ENCODE data around the gene LTBP1.
"Not testable (repeated sequence)": the region's sequence is repeated elsewhere in the genome, so short reads cannot be mapped to it uniquely, and the experiment has no call there.

Gene LTBP1

DNA sequence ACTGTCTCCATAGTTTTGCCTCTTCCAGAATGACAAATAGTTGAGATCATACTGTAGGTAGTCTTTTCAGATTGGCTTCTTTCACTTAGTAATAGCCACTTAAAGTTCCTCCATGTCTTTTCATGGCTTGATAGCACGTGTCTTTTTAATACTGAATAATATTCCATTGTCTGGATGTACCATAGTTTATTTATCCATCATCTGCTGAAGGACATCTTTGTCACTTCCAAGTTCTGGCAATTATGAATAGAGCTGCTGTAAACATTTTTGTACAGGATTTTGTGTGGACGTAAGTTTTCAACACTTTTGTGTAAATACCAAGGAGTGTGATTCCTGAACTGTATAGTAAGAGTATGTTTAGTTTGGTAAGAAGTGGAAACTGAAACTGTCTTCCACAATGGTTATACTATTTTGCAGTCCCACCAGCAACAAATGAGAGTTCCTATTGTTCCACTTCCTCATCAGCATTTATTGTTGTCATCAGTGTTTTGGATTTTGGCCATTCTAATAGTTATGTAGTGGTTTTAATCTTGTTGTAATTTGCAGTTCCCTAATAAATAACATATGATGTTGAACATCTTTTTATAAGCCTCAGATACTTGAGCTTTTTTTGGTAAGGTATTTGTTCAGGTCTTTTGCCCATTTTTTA is 18.9 kb downstream of the LTBP1 start:
- DNase-seq = no peak

DNA sequence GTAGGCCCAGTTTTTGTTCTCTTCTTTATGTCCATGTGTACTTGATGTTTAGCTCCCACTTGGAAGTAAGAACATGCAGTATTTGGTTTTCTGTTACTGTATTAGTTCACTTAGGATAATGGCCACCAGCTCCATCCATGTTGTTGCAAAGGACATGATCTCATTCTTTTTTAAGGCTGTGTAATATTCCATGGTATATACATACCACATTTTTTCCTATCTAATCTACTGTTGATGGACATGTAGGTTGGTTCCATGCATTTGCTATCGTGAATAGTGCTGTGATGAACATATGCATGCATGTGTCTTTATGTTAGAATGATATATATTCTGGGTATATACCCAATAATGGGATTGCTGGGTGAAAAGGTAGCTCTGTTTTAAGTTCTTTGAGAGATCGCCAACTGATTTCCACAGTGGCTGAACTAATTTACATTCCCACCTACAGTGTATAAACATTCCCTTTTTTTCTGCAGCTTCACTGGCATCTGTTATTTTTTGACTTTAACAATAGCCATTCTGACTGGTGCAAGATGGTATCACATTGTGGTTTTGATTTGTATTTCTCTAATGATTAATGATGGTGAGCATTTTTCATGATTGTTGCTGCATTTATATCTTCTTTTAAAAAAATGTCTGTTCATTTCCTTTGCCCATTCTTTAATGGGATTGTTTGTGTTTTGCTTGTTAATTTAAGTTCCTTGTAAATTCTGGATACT is 22.9 kb downstream of the LTBP1 start:
- DNase-seq = peak; percentile 1

DNA sequence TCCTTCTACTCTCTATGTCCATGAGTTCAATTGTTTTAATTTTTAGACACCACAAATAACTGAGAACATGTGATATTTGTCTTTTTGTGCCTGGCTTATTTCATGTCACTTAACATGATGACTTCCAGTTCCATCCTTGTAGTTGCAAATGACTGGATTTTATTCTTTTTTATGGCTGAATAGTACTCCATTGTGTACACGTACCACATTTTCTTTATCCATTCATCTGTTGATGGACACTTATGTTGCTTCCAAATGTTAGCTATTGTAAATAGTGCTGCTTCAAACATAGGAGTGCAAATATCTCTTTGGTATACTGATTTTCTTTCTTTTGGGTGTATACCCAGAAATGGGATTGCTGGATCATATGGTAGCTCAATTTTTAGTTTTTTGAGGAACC is 27.0 kb downstream of the LTBP1 start:
- not testable (repeated sequence) for DNase-seq

DNA sequence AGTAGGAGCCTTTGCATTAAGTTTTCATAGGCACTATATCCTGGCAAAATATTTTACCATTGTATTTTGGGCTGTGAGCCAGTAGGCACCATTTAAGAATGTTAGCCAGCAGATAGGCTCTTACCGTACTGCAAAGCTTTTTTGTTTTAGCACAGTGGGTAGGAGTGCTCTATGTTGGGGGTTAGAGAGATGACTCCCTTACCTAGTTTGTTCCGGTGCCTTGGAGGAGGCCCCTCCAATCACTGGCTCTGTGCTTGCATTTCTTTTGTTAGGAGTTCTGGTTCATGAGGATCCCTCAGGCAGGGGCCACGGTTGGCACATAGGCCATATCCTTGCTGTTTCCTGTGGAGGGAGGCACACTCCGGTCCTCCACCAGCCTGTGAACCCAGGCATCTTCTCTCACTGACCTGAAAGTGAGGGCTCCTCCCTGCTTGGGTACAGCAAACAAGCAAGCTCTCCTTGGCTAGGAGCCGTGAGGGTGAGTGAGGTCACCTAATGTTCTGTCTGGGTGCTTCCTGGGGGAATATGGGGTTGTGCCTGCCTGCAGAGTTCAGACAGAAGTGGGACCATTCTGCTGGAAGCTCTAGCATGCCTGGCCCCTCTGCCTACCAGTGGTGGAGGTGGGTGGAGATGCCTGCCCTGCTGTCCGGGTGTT is 29.8 kb downstream of the LTBP1 start:
- peak; percentile 80 for DNase-seq

DNA sequence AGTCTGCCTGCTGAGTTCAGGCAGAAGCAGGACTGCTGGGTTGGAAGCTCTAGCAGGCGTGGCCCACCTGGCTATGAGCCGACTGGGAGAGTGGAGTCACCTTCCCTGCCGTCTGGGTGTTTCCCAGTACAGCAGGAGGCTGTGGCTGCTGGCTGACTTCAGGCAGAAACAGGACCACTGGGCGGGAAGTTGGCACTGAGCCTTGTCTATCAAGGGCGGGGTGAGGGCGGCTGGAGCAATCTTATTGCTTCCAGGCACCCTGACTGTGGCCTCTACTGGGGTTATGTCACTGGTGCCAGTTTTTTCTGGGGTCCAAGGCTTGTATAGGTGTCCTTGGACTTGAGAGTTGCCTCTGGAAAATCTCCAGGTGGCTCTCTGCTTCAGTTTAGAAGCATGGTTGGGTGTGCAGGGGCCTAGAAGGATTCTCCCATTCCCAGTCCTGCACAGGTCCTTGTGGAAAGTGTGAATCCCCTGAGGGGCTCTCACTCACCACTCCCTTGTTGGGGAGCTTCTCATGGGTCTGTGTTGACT is 30.5 kb downstream of the LTBP1 start:
- peak; percentile 96 for DNase-seq

DNA sequence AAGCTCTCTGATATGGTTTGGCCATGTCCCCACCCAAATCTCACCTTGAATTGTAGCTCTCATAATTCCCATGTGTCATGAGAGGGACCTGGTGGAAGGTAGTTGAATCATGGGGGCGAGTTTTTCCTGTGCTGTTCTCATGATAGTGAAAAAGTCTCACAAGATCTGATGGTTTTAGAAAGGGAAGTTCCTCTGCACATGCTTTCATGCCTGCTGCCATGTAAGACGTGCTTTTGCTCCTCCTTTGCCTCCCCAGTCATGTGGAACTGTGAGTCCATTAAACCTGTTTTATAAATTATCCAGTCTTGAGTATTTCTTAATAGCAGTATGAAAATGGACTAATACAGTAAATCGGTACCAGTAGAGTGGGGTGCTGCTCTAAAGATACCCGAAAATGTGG is 34.9 kb downstream of the LTBP1 start:
- DNase-seq = no peak

DNA sequence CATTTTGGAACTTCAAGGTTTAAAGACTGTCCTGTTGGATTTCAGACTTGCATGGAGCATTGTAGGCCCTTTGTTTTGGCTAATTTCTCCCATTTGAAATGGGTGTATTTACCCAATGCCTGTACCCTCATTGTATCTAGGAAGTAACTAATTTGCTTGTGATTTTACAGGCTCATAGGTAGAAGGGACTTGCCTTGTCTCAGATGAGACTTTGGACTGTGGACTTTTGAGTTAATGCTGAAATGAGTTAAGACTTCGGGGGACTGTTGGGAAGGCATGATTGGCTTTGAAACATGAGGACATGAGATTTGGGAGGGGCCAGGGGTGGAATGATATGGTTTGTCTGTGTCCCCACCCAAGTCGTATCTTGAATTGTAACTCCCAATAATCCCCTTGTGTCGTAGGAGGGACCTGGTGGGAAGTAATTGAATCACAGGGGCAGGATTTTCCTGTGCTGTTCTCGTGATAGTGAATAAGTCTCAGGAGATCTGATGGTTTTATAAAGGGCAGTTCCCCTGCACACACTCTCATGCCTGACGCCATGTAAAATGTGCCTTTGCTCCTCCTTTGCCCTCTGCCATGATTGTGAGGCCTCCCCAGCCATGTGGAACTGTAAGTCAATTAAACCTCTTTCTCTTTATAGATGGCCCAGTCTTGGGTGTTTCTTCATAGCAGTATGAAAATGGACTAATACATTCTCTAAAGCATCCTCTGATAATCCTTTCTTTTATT is 36.6 kb downstream of the LTBP1 start:
- DNase-seq = not testable (repeated sequence)

DNA sequence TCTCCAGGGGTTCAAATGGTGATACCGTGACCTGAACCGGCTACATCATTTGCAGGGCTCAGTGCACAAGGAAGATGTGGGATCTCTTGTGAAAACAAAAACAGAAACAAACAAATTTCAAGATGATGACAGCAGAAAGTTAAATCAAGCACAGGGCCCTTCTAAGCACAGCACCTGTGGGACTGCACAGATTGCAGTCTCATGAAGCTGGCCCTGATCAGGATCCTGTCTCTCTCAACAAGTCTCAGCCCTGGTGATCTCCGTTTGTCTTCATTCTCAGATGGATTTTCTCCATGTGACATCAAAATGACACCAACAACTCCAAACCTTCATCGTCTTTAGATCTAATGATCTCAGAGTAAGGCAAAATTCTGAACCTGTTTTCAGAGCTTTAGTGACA is 39.7 kb downstream of the LTBP1 start:
- DNase-seq = no peak

DNA sequence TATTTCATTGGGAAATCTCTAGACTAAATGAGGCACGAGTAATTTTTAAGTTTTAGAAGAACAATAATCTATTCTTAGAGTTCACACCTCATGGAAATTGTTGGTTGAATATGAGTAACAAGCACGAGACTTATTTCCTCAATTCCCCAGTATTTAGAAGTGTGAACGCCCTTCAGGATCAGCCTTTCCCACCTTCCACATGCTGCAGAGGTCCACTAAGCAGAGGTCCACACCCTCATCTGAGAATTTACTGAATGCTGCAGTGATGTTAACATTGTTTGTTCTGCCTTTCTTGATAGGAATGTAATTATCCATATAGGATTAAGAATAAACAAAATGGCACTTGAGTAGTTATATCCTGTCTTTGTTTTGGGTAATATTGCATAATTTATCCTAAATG is 41.8 kb downstream of the LTBP1 start:
- DNase-seq = no peak

DNA sequence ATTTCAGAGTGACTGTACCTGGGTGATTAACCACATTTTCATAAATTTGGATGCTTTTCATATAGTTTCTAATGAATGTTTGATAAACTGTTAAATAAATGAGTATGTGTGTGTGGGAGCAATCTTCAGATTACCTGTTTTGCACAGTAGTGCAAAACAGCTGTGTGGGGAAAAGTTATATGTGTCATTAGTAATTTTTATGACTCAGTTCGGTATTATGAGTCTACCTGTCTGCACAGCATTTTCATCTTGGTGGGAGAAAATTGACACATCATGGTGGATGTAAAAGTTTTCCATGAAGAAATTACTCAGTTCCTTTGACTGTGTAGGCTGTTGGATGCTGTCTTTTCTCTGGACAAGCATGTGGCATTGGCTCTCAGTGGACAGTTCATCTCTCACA is 43.8 kb downstream of the LTBP1 start:
- no peak for DNase-seq

DNA sequence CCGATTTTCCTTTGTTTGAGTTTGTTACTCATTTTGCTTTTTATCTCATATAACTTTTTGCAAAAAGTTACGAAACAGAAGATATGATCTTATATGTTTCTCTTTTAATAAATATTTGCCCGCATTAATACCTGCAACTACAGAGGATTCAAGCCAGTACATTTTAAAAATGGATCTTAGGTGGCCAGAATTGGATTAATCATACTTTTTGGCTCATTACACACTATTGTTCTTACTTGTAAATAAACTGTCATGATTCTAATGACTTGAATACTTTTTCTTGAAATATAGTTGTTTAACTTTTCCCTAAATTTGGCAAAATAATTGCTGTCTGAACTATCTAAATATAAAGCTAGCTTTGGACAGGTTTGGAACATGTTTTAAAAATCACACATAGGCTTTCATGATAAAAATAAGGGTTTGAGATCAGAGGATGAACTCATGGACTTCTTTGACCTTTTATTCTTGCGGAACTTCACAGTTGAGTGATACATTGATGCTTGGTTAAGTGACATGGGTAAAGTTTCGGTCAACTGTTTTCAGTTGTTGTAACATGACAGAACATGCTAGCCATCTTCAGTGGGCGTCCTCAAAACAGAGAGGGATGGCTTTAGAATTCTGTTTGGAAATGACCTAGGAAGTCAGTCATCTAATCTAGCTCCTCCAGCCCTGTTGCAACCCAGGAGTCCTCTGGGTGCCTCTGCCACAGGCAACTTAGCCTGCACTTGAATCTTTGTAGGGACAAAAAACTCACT is 44.5 kb downstream of the LTBP1 start:
- no peak for DNase-seq

DNA sequence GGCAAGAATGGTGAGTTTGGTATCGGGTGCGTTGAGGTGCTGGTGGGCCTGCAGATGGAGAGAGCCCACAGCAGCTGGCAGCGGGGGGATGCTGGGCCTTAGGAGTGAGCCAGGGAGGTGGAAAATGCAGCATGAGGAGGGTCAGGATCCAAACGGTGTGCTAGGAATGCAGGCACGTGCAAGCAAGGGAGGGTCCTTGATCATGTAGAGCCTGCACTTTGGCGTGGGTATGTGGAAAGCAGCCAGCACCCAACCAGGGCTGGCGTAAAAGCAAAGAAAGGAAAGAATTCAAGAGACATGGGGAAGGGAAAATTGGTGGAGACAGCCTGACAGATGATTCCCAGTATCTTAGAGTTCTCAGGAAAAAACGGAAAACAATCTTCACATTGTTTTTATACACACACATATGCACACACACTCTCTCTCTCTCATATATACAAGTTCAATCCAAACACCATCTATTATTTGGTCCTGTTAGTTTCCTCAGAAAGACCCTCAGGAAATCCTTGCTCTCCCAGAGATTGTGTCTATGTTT is 46.3 kb downstream of the LTBP1 start:
- DNase-seq = no peak

DNA sequence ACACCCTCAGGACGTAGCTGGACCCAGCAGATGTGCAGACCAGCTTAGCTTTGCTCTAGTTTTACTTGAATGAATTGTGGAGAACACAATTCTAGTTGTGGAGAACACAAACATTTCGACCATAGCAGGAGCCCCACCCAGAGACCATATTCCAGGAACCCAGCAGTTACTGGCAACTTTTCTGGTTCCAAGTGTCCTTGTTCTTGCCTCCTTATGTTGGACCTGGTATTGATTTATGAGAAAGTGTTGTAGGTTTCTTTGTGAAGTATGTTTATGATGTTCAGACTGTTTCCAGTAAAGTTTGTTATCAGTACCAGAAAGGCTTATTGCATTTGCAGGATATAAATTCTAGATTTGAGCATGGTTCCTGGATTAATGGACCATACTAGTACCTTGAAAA is 51.0 kb downstream of the LTBP1 start:
- no peak for DNase-seq

DNA sequence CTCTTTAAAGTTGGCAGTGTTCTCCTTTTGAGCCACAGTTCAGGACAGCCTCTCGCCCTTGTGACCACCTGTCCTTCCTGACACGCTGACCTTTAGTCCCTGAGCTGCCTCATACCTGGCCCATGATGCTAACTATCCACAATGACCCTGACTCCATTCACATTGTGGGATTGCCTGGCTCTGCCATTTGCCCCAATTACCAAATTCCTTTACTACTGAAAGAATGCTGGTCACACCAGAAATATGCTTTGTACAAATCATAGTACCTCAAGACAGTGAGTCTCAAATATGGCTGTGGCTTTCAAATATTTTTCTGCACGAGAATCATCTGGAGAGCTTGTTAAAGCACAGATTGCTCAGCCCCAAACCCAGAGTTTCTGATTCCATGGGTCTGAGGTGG is 54.2 kb downstream of the LTBP1 start:
- DNase-seq = no peak

DNA sequence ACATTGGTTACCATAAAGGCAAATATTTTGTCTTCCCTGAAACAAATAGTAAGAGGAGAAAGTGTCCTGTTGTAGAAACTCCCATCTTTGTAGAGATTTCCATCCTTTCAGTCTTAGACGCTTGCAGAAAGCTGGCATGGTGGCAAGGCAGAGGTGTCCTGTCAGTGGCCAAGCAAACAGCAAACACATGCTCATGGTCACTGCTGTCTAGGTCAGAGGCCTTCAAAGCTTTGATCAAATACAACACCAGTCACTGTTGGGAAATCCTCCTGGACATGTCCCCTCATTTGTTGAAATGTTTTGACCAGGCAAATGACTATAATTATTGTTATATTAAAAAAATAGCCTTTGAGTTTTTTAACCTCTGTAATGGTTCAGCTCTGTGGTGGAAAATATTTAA is 55.1 kb downstream of the LTBP1 start:
- no peak for DNase-seq

DNA sequence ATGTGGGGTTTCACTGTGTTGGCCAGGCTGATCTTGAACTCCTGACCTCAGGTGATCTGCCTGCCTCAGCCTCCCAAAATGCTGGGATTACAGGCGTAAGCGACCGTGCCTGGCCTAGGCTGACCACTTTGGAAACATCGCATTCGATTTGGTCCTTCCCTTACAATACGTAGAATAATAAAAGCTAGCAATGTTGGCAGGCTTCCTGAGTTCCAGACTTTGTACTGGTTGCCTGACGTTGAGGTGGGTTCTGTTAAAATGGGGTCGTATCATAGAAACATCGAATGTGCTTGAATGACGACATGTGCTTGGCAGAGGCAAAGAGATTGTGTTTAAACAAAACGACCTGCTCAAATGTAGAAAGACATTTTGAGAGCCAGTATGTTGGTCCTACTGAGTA is 56.1 kb downstream of the LTBP1 start:
- no peak for DNase-seq

DNA sequence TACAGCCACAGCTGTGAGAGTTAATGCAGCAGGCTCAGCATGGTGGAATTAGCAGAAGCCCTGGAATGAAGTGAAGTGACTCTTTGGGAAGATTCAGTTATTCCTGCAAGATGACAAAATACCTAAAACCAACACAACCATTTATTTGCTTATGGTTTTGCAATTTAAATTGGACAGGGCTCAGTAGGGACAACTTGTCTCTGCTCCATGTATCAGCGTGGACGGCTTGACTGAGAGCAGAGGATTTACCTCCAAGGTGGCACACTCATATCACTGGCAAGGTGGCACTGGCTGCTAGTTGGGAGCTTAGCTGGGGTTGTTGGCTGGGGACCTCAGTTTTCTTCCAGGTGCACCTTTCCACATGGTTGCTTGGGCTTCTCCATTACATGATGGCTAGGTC is 58.3 kb downstream of the LTBP1 start:
- no peak for DNase-seq

DNA sequence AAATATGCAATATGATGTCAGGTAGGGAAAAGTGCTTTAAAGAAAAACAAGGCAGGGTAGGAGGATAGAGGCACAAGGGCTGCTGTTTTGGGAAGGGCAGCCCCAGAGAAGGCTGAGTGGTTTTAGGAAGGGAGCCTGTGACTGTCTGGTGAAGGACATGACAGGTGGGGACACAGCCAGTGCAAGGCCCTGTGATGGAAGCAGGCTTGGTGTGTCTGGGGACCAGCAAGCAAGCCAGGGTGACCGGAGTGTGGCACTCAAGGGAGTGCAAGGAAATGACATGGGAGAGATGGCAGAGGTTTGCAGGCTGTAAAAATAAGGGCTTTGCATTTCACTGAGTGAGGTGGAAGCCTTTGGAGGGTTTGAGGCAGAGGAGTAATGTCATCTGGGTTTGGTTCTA is 62.0 kb downstream of the LTBP1 start:
- DNase-seq = no peak

DNA sequence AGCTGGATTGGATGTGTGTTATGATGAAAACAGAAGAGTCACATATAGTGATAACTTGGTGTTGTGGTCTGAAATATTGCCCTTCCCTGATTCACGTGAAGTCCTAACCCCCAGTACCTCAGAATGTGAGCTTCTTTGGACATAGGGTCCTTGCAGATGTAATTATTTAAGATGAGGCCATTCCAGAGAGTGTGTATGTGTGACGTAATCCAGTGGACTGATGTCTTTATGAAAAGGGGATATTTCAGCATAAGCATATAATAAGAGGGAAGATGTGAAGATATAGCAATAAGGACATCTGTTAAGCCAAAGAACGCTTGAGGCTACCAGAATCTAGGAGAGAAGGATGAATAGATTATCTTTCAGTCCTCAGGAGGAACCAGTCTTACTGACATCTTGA is 62.5 kb downstream of the LTBP1 start:
- DNase-seq = no peak

DNA sequence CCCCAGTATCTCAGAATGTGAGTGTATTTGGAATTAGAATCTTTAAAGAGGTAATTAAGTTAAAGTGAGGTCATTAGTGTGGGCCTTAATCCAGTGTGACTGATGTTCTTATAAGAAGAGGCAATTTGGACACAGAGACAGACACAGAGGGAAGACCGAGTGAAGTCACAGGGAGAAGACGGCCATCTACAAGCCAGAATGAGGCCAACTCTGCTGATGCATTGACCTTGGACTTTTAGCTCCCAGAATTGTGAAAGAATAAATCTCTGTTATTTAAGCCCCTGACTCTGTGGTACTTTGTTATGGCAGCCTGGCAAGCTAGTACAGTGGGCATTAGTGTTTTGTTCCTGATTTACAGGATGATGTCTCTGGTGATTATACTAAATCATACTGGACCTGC is 64.6 kb downstream of the LTBP1 start:
- no peak for DNase-seq

DNA sequence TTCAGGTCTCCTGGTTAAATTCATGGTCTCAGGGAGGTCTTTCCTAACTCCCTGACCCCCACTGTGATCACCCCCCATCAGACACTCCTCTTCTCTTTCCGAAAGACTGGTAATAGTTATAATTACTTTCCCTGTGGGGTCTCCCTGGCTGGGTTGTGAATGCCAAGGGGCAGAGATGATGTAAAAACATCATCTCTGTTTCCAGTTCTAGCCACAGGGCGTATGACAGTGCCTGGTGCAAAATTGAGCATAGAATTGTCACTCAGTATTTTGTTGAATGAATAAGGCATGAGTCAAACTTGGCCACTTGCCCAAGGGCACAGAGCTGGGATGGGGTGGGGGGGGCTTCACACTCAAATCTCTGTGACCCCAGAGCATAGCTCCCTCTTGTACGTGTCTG is 65.2 kb downstream of the LTBP1 start:
- peak; percentile 80 for DNase-seq

DNA sequence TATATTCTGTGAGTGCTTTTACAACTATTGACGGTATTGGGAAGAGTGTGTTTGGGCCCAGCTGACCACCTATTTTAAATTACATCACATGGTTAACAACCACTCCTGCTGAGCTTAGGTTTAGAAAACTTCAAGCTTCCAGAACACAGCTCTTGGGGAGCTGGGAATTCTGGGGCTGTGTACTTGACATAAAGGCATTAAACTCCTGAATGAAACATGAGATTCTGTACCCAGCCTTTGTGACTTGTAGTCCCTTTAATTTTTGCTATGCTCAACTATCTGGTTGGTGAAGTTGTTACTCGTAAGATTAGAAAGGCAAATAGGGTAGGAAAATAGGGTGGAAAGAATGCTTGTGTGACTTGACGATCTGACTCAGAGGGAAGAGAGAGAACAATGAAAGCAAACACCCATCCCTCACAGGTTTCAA is 66.9 kb downstream of the LTBP1 start:
- peak; percentile 24 for DNase-seq

All from NCI-H69 (cell line).